ENCODE measurements around the gene LAMC2.

LAMC2 gene

DNA sequence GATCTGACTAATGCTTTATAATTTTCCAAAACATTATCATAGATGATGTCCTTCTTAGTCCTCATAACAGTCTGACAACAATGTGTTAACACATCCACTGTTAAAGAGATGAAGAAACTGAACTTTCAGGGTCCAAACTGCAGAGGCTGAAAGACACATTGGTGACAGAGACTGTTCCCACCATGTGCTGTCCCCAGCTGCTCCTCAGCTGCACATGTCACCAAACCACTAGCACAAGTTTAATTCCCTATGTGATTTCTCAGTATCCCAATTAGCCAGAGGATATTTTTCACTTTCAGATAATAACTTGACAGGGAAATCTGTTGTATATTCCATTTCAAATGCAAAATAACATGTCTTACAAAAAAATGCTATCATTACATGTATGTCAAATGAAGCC, 24.6 kb downstream of the LAMC2 start:
- no peak for DNase-seq (ENCODE audit: low read depth in 4 of 4, low spot score in 1 of 4)

DNA sequence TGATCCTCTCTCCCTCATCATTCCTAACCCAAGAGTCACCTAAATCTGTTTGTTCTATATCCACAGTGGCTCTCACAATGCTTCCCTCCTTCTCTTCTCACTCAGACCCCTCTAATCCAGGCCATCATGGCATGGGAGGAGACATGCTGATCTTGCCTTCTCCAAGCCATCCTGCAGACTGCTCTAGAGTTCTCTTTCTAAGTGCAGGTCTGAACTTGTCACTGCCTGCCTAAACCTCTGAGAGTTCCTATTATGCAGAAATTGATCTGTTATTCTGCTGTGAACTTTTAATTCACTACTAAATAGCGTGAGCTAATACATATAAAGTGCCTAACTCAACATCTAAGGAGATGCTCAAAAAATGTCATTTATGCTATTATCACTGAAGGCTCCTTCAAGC, 26.8 kb downstream of the LAMC2 start:
- no peak for DNase-seq (ENCODE audit: low read depth in 4 of 4, low spot score in 1 of 4)

DNA sequence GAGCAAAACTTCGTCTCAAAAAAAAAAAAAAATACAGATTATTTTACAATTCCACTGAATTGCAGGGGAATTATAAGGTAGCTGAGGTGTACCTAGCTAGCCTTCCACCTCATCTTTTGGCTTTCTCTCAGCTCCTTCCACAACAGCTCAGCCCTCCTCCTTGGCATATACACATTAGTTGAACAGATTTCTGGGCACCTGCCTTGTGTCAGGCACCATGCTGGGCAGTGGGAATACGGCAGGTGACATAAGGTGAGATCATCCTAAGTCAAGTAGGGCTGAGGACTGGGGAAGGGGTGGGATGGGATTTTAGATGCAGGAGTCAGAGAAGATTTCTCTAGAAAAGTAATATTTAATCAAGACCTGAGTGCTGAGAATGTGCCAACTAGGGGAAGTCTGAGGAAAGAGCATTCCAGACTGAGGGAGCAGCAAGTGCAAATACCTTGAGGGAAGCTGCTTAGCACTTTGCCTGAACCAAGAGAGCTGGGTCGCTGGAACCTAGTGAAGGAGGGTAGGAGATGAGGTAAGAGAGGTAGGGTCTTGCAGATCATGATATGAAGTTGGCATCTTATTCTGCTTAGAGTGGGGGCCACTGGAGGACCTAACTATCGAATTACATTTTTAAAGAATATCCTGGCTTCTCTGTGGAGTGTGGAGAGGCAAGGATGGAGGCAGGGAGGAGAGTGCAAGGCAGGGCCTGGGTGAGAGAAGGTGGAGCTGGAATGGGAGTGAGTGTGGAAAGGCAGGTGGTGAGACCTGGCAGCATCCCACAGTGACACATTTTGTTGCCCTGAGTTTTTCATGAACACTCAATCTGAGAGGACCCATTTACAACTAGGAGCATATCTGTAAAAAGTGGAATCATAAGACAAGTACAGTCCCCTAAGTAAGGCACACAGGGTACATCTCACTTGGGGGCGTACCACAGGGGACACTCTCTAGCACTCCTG, 28.2 kb downstream of the LAMC2 start:
- no peak for DNase-seq (ENCODE audit: low read depth in 4 of 4, low spot score in 1 of 4)

DNA sequence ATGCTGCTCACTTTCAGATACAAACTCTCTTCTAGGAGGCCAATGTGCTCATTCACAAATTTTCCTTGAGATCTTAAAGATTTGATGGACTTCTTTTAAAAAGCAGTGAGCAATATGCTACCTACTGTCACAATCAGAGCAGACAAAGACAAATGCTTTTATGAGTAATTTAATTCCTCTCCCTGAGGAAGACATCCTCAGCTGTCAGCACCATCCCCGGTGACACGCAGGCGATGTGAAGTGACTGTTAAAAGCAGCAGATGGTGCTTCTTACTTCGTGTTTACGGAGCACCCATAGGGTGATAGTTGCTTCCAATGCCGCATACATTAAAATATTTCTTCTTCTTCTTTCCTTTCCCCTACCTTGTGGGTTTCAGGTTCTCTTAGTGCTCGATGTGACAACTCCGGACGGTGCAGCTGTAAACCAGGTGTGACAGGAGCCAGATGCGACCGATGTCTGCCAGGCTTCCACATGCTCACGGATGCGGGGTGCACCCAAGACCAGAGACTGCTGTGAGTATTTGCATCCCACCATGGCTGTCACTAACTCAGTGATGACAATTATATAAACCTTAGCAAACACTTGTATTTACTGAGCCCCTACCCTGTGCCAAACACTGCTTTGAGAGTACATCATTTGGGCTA, 29.1 kb downstream of the LAMC2 start:
- DNase-seq (ENCODE audit: low read depth in 4 of 4, low spot score in 1 of 4) = no peak

DNA sequence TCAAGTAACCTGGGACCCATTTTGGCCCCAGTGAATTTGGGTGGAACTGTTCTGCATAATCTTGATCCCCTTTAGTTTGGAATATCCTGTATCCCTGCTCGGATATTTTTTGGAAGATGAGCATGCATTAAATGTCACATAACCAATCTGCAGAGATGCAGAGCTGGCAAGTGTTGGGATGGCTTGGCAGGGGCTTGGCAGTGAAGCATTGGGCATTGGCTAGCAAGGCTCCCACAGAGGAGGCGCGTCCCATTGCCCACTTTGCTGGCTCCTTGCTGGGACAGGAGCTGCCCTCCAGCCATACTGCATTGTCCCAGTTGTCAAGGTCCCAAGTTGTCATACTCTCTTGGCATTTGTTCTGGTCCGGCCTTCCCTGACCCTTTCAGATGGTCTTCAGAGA, 29.9 kb downstream of the LAMC2 start:
- DNase-seq (ENCODE audit: low read depth in 4 of 4, low spot score in 1 of 4) = no peak

DNA sequence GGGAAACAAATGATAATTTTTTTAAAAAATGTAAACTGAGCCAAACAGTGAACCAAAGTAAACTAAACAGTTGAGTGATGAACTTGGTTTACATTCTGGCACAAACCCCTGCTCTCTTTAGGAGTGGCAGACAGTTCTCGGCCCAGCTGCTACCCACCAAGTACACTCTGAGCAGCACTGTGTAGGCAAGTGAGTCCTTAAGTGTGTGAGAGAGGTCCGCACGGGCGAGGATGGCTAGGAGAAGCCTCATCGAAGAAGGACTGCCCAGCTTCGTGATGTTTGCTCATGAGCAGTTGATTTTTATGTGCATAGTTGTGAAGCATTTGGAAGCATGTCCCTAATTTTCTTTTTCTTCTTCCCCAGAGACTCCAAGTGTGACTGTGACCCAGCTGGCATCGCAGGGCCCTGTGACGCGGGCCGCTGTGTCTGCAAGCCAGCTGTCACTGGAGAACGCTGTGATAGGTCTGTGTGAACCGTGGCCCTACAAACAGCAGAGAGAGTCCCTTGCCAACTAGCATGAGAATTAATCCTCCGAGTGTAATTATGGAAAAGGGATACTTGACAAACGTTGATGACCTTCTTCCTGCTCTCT, 32.1 kb downstream of the LAMC2 start:
- DNase-seq (ENCODE audit: low read depth in 4 of 4, low spot score in 1 of 4) = no peak

DNA sequence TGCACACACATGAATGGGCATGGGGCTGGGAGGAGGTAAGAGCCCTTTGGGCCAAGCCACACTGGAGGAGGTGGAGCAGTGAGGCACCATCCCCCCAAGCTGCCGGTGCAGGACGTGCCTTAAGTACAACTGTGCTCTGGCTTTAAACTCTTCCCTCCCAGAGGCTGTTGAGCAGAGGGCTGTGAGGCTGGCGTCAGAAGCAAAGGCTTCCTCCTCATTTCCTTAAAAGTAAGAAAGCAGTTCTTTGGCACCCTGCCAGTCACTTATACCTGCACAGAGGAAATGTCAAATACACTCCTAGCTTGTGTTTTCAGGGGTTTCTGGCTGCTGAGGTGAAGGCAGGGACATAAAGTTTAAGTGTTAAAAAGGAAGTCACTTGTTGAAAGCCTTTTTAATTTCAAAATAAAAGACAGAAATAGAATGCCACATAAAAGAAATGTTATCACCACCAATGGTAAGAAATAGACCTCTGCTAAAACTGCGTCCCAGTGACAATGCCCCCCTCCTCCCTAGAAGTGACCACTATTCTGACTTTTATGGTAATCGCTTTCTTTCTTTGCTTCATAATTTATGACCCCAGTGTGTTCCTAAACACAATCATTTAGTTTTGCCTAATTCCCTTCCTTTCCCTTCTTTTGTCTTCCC, 33.0 kb downstream of the LAMC2 start:
- DNase-seq (ENCODE audit: low read depth in 4 of 4, low spot score in 1 of 4) = peak in 1 of 4 experiments; percentile 8

DNA sequence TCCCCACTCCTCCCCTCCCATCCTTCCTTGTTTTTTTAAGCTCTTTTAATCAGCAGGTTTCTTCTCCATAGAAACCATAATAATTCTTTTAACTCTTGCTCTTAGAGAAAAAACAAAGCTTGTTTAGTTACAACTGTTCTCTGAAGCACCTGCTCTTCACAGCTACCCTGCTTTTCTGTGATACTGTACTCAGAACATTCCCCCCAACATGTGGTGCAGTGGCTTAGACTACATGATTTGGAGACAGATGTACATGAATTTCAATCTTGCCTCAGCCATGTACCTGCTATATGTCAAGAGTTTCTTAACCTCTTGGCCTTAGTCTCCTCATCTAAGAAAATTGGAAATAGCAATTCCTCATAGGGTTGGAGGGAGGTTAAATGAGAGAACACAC, 33.5 kb downstream of the LAMC2 start:
- DNase-seq (ENCODE audit: low read depth in 4 of 4, low spot score in 1 of 4) = no peak

DNA sequence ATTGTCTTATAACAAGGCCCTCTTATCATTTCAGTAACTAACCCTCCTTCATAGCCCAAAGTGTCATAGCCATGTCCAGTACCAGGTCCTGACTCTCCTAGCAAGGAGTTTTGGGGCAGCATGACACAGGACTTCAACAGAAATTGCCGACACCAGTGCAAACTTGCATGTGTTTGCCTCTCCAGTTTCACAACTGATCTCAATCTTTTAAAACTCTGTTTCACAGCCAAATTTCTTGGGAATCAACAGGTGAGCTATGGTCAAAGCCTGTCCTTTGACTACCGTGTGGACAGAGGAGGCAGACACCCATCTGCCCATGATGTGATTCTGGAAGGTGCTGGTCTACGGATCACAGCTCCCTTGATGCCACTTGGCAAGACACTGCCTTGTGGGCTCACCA, 36.8 kb downstream of the LAMC2 start:
- no peak for DNase-seq (ENCODE audit: low read depth in 4 of 4, low spot score in 1 of 4)

DNA sequence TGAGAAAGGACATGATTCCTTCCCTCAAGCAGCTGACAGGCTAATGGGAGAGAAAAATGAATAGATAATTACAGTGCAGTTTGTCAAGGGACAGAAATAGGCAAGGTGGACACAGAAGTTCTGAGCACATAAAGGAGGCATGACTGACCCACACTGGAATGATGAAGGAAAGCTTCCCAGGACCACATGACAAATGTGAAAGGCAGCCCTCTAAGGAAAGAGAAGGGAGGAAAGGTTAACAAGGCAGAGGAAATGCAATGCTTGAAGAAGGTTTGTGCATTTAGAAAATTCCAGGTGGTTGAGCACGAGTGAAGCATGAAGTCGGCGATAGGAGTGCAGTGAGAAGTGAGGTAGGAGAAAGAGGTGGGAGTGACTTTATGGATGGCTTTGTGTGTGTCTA, 37.4 kb downstream of the LAMC2 start:
- no peak for DNase-seq (ENCODE audit: low read depth in 4 of 4, low spot score in 1 of 4)

DNA sequence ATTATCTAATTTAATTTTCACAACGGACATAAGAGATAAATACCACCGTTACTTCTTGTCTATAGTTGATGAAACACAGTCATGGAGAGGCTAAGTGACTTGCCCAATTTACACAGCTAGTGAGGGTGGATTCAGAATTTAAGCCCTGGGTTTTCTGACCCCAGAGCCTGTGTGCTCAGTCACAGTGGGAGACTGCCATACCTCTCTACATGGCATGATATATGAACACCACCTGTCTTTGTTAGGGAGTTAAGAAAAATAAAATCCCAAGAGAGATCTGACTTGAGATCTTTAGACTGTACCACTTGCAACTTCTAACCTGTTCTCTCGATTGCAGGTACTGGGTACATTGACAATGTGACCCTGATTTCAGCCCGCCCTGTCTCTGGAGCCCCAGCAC, 40.3 kb downstream of the LAMC2 start:
- no peak for DNase-seq (ENCODE audit: low read depth in 4 of 4, low spot score in 1 of 4)

DNA sequence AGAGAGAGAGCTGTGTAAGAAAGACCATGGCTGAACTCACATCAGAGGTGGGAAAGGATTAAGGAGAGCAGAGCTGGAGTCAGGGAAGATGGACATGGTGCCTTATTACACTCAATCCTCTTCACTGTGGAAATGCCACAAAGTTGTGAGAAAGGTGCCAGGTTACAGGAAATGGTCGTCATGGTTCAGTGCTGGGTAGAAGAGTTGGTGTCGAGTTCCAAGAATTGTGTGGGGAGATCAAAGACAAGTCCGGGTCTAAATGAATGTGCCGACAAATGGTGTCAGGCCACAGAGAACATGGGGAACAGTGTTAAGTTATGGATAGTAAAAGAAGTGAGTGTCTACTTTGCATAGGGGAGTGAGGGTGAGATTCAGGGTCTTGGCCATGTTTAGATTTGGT, 40.9 kb downstream of the LAMC2 start:
- DNase-seq (ENCODE audit: low read depth in 4 of 4, low spot score in 1 of 4) = no peak

DNA sequence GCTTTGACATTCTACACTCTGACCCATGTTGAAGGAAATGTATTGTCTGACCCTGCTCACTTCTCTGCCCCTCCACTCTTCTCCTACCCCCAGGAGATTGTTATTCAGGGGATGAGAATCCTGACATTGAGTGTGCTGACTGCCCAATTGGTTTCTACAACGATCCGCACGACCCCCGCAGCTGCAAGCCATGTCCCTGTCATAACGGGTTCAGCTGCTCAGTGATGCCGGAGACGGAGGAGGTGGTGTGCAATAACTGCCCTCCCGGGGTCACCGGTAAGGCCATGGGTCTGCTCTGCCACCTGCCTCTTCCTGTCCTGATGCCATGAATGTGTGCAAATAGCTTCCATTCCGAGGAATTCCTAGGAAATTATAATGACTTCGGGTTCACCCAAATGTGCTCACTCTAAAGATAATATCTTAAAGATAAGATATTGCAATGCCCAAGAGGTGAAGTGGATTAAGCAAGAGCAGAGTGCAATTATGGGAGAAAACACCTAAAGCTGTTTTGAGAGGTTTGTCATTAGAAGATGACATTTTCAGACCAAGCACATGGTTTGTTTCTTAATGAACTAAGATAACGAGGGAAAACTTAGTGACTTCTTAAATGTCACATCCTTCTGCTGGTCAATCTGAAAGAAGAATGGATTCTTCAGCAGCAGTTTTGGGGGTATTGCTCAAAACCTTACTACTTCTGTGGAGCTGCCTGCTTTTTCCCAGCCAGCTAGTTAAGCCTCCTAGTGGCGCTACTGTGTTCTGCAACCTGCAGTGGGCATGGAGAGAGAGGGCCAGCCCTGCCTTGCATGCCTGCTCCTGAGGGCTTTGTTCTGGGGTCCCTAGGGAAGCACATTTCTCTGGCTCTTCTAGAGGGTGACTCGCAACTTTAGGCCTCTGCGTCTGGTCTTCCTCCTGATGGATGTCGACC, 41.6 kb downstream of the LAMC2 start:
- peak in 2 of 4 experiments; percentile 8 to 13 for DNase-seq (ENCODE audit: low read depth in 4 of 4, low spot score in 1 of 4)

DNA sequence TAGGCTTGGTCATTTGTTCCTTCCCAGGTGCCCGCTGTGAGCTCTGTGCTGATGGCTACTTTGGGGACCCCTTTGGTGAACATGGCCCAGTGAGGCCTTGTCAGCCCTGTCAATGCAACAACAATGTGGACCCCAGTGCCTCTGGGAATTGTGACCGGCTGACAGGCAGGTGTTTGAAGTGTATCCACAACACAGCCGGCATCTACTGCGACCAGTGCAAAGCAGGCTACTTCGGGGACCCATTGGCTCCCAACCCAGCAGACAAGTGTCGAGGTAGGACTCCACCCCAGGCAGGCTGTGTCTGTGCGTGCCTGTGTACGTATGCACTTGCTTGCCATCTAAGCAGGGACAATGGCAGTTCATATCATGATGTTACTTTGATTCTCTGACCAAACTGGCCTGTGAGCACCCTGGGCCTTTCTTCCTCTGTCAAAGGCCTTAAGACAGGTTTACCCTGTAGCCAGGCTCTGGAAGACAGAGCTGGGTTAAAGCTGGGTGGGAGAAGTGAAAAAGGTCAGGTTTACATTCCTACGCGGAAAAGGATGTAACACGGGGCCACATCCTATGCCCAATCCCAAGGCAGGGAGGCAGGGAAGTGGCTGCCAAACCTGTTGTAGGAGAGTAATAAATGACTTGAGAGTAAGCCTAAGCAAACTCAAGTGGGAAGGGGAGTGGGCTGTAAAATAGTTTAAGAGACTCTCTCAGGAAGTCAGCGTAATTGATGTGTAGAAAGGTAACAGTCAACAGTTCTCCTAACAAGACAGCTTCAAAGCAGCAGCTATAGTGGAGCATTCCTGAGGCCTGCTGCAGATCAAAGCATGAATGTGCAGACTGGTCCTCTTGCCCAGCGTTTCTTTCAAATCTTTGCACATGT, 42.5 kb downstream of the LAMC2 start:
- DNase-seq (ENCODE audit: low read depth in 4 of 4, low spot score in 1 of 4) = no peak

DNA sequence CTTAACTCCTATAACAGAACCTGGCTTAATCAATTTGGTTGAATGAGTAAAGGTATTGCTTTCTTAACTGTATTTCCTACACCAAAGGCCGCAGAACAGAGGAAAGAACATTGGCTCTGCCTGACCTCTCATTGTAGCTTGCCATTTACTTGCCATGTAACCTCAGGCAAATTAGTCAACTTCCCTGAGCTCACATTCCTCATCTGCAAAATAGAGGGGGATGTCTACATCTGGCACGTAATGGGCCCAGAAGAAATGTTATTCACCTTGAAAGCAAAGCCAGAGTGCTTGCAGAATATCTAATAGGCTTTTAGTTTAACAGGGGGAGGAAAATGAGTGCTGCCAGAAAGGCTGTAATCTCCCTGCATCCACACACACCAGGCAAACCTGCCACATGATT, 44.3 kb downstream of the LAMC2 start:
- DNase-seq (ENCODE audit: low read depth in 4 of 4, low spot score in 1 of 4) = no peak

DNA sequence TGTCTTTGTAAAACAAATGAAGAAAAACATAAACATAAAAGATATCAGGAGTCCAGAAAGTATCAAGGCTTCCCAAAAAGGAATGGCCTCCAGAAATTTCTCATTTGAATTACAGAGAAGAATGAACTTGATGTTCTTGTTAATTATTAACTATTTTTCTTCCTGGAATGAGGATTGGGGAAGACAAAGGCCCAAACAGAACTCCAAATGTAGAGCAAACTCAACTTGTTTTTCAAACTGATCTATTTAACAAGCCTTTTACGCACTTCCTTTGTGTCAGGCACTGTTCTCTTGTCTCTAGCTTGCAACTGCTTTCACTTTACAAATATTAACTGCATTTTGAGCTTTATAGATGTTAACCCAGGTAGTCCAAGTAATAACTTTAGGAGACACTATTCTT, 45.5 kb downstream of the LAMC2 start:
- no peak for DNase-seq (ENCODE audit: low read depth in 4 of 4, low spot score in 1 of 4)

DNA sequence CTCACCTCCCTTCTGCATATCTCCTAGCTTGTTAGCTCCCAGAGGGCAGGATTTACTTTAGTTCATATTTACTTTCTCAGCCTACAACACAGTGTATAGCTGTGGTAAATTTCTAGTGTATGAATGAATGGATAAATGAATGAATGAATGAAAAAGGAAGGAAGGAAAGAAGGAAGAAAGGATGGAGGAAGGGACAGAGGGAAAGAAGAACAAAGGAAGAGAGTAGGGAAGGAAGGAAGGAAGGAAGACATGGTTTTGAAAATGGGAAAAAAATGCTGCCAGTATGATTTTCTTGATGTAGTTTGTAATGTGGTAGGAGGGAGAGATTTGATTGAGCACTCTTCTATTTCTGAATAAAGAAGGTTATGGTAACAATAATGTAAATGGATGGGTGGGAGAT, 47.0 kb downstream of the LAMC2 start:
- DNase-seq (ENCODE audit: low read depth in 4 of 4, low spot score in 1 of 4) = no peak

DNA sequence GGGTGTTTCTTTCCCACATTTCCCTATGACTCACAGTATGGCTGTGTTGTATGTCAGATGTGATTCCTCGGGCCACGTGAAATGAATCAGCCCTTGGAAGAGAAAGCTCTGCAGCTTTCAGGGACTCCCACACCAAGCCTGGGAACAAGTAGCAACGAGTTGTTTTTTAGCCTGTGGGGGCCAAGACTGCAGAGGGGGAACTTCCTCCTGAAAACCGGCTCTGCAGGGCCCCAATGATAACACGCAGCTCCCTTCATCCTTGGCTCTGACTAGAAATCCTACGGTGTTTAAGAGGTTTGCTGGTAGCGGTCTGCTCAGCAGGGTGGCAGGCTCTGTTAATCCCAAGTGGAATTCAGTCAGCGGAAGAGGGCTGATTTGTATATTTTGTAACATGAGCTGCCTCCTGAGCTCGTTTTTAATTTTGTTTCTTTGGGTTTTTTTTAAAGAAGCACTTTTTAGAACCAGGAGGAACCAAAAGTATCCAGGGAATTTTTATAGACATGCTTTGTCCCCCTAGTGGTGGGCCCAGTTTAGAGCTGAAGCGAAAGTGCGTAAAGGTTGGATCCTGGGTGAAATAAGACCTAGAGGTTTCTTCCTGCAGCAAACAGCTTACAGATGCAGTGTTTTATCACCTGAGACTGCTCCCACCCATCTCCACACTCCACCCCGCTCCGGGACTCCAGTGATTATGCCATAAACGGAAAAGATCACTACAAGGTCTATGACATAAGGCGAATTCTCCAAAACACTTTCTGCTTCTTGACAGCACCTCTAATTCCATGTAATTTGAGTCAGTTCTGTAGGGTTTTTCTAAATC, 48.8 kb downstream of the LAMC2 start:
- no peak for DNase-seq (ENCODE audit: low read depth in 4 of 4, low spot score in 1 of 4)

DNA sequence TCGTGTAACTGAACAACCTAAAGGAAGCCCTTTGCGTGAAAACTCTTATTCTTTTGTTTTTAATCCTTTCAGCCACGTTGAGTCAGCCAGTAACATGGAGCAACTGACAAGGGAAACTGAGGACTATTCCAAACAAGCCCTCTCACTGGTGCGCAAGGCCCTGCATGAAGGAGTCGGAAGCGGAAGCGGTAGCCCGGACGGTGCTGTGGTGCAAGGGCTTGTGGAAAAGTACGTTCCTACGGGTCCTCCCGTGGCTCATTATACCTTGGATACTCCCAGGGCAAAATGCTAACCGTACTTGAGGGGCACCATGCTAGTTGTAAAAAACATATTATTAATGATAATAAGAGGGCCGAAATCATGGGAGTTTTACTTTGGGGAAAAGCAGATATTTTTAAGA, 49.4 kb downstream of the LAMC2 start:
- no peak for DNase-seq (ENCODE audit: low read depth in 4 of 4, low spot score in 1 of 4)

Data from stimulated activated CD4-positive, alpha-beta T cell treated with anti-CD3 and anti-CD28 coated beads, Interleukin-1b, Interleukin-23, amount 100 ng/mL, for 24 hours (primary cell).